ENCODE data around the gene CUL9. TPM values are rescaled to one million over a fixed set of nuclear protein-coding genes. Genes with fewer than 3 reads are reported as not detected.

CUL9 gene
- total RNA-seq, 1 experiment from 2014 or later = 15.2 TPM

DNA sequence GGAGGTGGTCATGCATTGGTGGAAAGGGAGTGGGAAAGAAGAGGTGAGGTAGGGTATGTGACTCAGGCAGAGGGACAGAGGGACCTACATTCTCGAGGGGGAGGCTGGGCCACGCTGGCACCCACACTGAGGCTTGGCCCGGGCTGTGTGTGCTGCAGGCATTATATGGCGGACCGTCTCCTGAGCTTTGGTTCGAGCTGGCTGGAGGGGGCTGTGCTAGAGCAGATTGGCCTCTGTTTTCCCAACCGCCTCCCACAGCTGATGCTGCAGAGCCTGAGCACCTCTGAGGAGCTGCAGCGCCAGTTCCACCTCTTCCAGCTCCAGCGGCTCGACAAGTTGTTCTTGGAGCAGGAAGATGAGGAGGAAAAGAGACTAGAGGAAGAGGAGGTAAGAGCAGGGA, 23.9 kb downstream of the CUL9 start:
- Mint-ChIP-seq H3K36me3 (ENCODE audit: insufficient read depth in 1 of 3, low read depth in 3 of 3) (no peaks in the 10 kb centered on the region; a peak in 3 of 7 replicates), H3K27ac (peak overlapping the region in 1 of 3 experiments; percentile 15; a peak in 1 of 7 replicates), H3K9me3 (no peaks in the 10 kb centered on the region), H3K4me3 (no peak overlapping the region), H3K27me3 (ENCODE audit: low read depth) (no peaks in the 10 kb centered on the region; the same call in 1 of the 2 replicates), H3K4me1 (peaks cover 4 to 10% of the 10 kb centered on the region in 2 experiments; a peak in 3 of 4 replicates)
- Histone ChIP-seq H4K8ac (replicated peaks; ENCODE audit: insufficient read length, low read depth, low read length) (no peak overlapping the region), H2AFZ (ENCODE audit: low read length) (no peak overlapping the region), H2BK12ac (ENCODE audit: insufficient read length, low read depth, low read length) (no peak overlapping the region), H3K4me2 (ENCODE audit: insufficient read depth, insufficient read length, low read length) (no peak overlapping the region), H2AK5ac (ENCODE audit: insufficient read length, low read length) (no peak overlapping the region), H4K20me1 (ENCODE audit: control insufficient read depth, insufficient read depth, insufficient read length) (no peaks in the 10 kb centered on the region), H3K14ac (ENCODE audit: insufficient read depth, low read length) (no peak overlapping the region; the same call in 1 of the 2 replicates), H2BK120ac (ENCODE audit: low read depth, low read length, poor library complexity, severe bottlenecking) (no peak overlapping the region), H3K23ac (ENCODE audit: insufficient read length, low read depth, low read length) (no peak overlapping the region), H3K23me2 (ENCODE audit: insufficient read length, low read depth, low read length, poor library complexity, severe bottlenecking) (no peaks in the 10 kb centered on the region), H3K4ac (ENCODE audit: low read depth, low read length) (no peak overlapping the region), H2BK5ac (ENCODE audit: insufficient read length, low read length) (no peak overlapping the region), H3K9ac (ENCODE audit: extremely low read depth, insufficient read length, low read length) (no peak overlapping the region), H3K4me1 (ENCODE audit: insufficient read depth, low read length) (no peaks in the 10 kb centered on the region), H4K5ac (ENCODE audit: insufficient read length, low read depth, low read length) (no peak overlapping the region), H3K27me3 (ENCODE audit: insufficient read depth, low read length) (no peaks in the 10 kb centered on the region), H3K79me1 (ENCODE audit: insufficient read depth, low read depth, low read length, poor library complexity, severe bottlenecking) (no peaks in the 10 kb centered on the region), H3K9me3 (ENCODE audit: control insufficient read depth, low read depth, low read length) (no peaks in the 10 kb centered on the region), H3K56ac (ENCODE audit: insufficient read length, low read depth, low read length) (no peak overlapping the region), H3K27ac (ENCODE audit: insufficient read length, low read depth, low read length) (no peak overlapping the region), H3K79me2 (ENCODE audit: insufficient read depth, low read length) (no peaks in the 10 kb centered on the region), H2BK20ac (ENCODE audit: low read depth, low read length, poor library complexity, severe bottlenecking) (no peak overlapping the region), H2BK15ac (ENCODE audit: low read depth, low read length) (no peak overlapping the region), H3K18ac (ENCODE audit: insufficient read length, low read depth, low read length) (no peak overlapping the region), H4K91ac (ENCODE audit: insufficient read length, low read depth, low read length) (no peak overlapping the region), H3T11ph (ENCODE audit: low read length) (no peak overlapping the region)
- WGBS (ENCODE audit: extremely low coverage, insufficient read length, low lambda C conversion rate) = no CpG with 5 or more reads among the region's 10 CpGs
- TF ChIP-seq, protein P1, sequence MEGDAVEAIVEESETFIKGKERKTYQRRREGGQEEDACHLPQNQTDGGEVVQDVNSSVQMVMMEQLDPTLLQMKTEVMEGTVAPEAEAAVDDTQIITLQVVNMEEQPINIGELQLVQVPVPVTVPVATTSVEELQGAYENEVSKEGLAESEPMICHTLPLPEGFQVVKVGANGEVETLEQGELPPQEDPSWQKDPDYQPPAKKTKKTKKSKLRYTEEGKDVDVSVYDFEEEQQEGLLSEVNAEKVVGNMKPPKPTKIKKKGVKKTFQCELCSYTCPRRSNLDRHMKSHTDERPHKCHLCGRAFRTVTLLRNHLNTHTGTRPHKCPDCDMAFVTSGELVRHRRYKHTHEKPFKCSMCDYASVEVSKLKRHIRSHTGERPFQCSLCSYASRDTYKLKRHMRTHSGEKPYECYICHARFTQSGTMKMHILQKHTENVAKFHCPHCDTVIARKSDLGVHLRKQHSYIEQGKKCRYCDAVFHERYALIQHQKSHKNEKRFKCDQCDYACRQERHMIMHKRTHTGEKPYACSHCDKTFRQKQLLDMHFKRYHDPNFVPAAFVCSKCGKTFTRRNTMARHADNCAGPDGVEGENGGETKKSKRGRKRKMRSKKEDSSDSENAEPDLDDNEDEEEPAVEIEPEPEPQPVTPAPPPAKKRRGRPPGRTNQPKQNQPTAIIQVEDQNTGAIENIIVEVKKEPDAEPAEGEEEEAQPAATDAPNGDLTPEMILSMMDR (conservative IDR thresholded peaks at IDR 0.05) = no peak
- DNase-seq = no peak
